Activated CD8-positive, alpha-beta memory T cell treated with anti-CD3 and anti-CD28 coated beads for 36 hours (primary cell): ENCODE data around the gene LINS1. TPM values are rescaled to one million over a fixed set of nuclear protein-coding genes. Genes with fewer than 3 reads are reported as not detected.

Experiments
- CTCF ChIA-PET: fragments of 350-600 bp; sonication (Branson Sonifier 250); formaldehyde crosslinking; loops from one replicate; lab custom pipeline; 2021; ENCODE audit warnings: antibody characterized with exemption; lab: Charles Lee
- POLR2A ChIA-PET: fragments of 350-600 bp; sonication (Branson Sonifier 250); formaldehyde crosslinking; loops from one replicate; lab custom pipeline; 2021; ENCODE audit warnings: antibody characterized with exemption; lab: Charles Lee
- total RNA-seq, 2 experiments: library from RNA; stranded (reverse); gene quantifications; one replicate each; pipeline ENCODE4 v1.2.3, GENCODE V29; 2021

Gene LINS1
- total RNA-seq, 2 experiments from 2014 or later: 24.5 to 28.9 TPM

- ChIA-PET CTCF (interaction anchor here (1.2 kb wide), 1 partner anchor 220 kb away, joined by 5 read pairs; no protein-coding TSS in a partner anchor), POLR2A (interaction anchor here (1.2 kb wide), 1 partner anchor 28 kb away, joined by 3 read pairs; no protein-coding TSS in a partner anchor)
Measured at GRCh38 chr15:100570275-100570674, 31.7 kb downstream of the LINS1 start.

DNA sequence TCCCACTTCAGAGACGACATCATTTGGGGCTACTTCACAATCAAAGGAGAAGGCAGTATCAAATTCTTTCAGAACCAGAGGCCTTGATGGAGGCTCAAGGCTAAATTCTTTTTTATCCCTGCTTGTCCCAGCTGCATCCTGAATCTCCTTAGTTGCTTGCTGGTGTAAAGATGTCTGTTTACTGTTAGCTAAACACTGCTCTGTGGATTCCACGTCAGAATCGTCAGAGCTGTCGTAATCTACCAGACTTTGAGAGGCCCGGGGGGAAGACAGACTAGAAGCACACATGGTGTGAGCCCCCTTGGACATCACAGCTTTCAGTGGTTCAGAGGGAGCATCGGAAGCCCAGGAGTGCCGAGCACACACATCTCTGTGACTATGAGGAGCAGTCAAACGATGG is 32.6 kb downstream of the LINS1 start:
- POLR2A ChIA-PET: no interaction called here
- CTCF ChIA-PET: no interaction called here

GRCh38 chr15:100566850-100567628 is 34.9 kb downstream of the LINS1 start:
- CTCF ChIA-PET: interaction anchor here (0.8 kb wide), 1 partner anchor 217 kb away, joined by 3 read pairs; no protein-coding TSS in a partner anchor

DNA sequence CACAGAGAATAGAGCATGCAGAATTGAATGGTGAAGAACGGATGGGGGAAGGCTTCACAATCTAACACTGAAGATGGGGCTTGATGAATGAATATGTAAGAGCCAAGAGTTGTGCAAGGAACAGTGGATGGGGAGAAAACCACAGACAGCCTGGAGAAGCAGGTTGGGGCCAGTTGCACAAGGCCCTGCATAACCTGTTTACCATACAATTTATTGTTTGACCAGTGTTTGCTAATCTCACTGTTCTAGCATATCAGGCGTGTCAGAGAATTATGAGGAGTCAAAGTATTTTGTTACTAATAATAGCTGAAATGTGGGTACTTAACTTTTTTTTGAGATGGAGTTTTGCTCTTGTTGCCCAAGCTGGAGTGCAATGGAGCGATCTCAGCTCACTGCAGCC is 36.4 kb downstream of the LINS1 start:
- POLR2A ChIA-PET: no interaction called here
- CTCF ChIA-PET: no interaction called here

More at GRCh38 chr15:100566850-100567628, 34.9 kb downstream of the LINS1 start:
- POLR2A ChIA-PET: no interaction called here

GRCh38 chr15:100560323-100560722 is 41.7 kb downstream of the LINS1 start:
- ChIA-PET CTCF (no interaction called here), POLR2A (no interaction called here)

DNA sequence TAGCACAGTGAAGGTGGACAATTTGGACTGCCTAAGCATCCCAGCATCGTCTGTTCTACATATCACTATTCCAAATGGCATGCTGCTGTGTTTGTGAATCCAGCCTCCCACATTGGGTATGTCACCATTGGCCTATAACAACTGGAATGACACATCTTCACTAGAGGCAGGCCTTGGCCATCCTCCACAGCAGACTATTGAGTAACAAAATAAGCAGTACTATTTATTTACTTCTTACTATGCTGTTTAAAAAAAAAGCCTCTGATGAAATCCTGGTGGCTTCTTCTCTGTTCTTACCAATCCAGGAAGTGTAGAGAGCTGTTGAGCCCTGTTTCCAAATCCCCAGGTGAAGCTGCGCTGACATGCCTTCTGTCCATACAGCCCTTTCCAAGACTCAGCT is 42.7 kb downstream of the LINS1 start:
- POLR2A ChIA-PET: no interaction called here

GRCh38 chr15:100558771-100559254 is 43.2 kb downstream of the LINS1 start:
- CTCF ChIA-PET: no interaction called here
- POLR2A ChIA-PET: no interaction called here

More for the DNA sequence above, 42.7 kb downstream of the LINS1 start:
- CTCF ChIA-PET: no interaction called here

- POLR2A ChIA-PET: no interaction called here
- CTCF ChIA-PET: no interaction called here
Measured at GRCh38 chr15:100553468-100553867, 48.5 kb downstream of the LINS1 start.

- POLR2A ChIA-PET: no interaction called here
Measured at GRCh38 chr15:100547961-100548360, 54.0 kb downstream of the LINS1 start.

DNA sequence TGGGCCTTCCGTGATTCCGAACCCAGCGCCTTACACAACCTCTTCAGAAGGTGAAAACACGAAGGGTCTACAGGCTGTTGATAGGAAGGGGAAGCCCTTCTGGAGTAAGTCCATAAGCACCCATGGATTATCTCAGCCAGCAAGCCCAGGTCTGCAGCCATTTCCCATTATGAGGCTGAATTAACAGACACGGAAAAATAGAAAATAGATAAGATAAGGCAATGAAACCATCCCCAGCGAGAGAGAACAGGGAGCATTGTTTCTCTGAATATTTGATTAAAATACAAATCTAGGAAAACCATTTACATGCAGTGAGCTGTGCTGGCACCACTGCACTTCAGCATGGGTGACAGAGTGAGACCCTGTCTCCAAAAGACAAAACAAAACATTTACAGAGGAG is 57.0 kb downstream of the LINS1 start:
- CTCF ChIA-PET: no interaction called here

More at GRCh38 chr15:100547961-100548360, 54.0 kb downstream of the LINS1 start:
- CTCF ChIA-PET: no interaction called here

GRCh38 chr15:100544338-100544841 is 57.6 kb downstream of the LINS1 start:
- POLR2A ChIA-PET: no interaction called here
- CTCF ChIA-PET: no interaction called here

More for the DNA sequence above, 57.0 kb downstream of the LINS1 start:
- POLR2A ChIA-PET: no interaction called here

- ChIA-PET POLR2A (interaction anchor here (0.6 kb wide), 1 partner anchor 10 kb away, joined by 3 read pairs; no protein-coding TSS in a partner anchor), CTCF (no interaction called here)
Measured at GRCh38 chr15:100542290-100542689, 59.7 kb downstream of the LINS1 start.

DNA sequence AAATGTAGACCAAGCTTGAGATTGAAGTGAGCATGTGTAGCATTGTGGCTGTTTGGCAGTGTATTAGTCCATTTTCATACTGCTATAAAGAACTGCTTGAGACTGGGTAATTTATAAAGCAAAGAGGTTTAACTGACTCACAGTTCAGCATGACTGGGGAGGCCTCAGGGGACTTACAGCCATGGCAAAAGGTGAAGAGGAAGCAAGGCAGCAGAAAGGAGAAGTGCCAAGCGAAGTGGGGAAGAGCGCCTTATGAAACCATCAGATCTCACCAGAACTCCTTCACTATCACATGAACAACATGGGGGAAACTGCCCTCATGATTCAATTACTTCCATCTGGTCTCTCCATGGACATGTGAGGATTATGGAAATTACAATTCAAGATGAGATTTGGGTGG is 64.7 kb downstream of the LINS1 start:
- ChIA-PET CTCF (no interaction called here), POLR2A (no interaction called here)

DNA sequence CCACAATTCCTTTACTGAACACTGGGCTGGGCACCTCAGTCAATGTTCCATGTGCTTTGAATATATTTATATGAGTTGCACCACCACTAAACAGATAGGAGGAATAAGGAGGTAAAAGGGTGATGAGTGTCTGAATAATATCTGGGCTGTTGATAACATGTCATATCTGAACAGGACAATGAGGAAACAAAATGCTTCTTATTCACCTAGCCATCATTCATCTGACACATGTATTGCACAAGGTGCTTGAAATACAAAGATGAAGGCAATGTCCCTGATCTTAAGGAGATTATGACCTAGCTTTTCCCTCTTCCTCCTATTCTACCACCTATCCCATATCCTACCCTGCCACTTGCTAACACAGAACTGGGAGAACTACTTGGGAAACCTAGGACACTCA is 65.3 kb downstream of the LINS1 start:
- ChIA-PET POLR2A (no interaction called here), CTCF (no interaction called here)

DNA sequence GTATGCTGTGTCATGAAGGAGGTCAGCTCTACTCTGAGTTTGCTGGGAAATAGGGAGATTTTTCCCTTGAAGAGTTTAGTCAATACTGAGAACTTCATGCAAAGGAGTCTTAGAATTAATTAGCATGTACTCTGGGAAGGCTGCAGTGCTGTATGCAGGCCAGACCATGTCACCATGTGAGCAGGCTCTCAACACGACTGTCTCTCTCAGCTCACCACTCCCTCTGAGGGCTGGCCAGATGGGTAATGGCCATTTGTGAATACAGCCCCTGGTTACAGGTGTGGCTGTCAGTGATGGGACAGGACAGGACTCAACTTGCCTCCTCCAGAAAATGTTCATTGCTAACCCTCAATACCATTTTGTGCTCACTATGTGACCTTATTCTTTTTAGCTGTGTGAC is 68.1 kb downstream of the LINS1 start:
- ChIA-PET CTCF (no interaction called here), POLR2A (no interaction called here)

GRCh38 chr15:100531823-100532327 is 70.1 kb downstream of the LINS1 start:
- ChIA-PET CTCF (no interaction called here), POLR2A (no interaction called here)

GRCh38 chr15:100531204-100531603 is 70.8 kb downstream of the LINS1 start:
- CTCF ChIA-PET: no interaction called here
- POLR2A ChIA-PET: no interaction called here

GRCh38 chr15:100529556-100529955 is 72.4 kb downstream of the LINS1 start:
- POLR2A ChIA-PET: no interaction called here
- CTCF ChIA-PET: no interaction called here

- ChIA-PET CTCF (no interaction called here), POLR2A (no interaction called here)
Measured at GRCh38 chr15:100528833-100529428, 73.1 kb downstream of the LINS1 start, which contains the start of gene CERS3. TSS of gene CERS3 (minus strand) at chr15:100528950. CDS start at chr15:100501849, 27,101 bp downstream.

DNA sequence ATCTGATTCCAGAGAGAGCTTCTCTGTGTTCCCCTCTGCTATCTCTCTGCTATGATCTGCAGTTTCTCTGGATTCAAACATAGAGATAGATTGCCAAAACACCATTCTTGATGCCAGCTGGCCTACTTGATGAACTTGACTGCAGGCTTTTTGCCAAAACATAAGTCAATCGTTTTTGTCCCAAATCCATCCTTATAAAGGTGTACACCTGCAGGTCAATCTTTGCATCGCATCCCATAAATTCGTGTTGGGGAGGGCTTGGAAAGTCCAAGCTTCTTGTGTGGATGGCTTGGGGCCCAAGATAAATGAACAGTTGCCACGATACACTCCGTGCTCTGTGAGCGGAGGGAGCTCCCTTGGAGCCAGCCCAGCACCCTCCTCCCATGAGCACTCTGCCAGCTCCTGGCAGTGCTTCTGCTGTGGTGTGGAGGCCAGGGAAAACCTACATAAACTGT is 75.9 kb downstream of the LINS1 start:
- ChIA-PET POLR2A (no interaction called here), CTCF (no interaction called here)
